Testis (tissue), 3 donors: ENCODE data around the gene PM20D1. TPM values are rescaled to one million over a fixed set of nuclear protein-coding genes. Genes with fewer than 3 reads are reported as not detected.
"Not testable (repeated sequence)": the region's sequence is repeated elsewhere in the genome, so short reads cannot be mapped to it uniquely, and the experiment has no call there.

Experiments
- DNase-seq: peaks from one replicate; pipeline ENCODE4 v3.0.0-alpha.2; 2019
- H3K27ac ChIP-seq, 2 donors: fragments of 200-600 bp; sonication (generic); one replicate each; pipeline ENCODE4 v1.5.1; 2019
- H3K27me3 ChIP-seq: fragments of 200-600 bp; sonication (generic); one replicate; pipeline ENCODE4 v1.5.1; 2019
- H3K36me3 ChIP-seq: fragments of 200-600 bp; sonication (generic); one replicate; pipeline ENCODE4 v1.5.1; 2017; ENCODE audit warnings: low read depth; ENCODE audit errors: missing control alignments
- H3K4me1 ChIP-seq: fragments of 200-600 bp; sonication (generic); one replicate; pipeline ENCODE4 v1.5.1; 2019
- H3K4me3 ChIP-seq, 2 donors: fragments of 200-600 bp; sonication (generic); one replicate each; pipeline ENCODE4 v1.5.1; 2017 to 2019
- H3K9me3 ChIP-seq: fragments of 200-600 bp; sonication (generic); one replicate; pipeline ENCODE4 v1.5.1; 2017
- POLR2A ChIP-seq: fragments of 450-650 bp; IDR thresholded peaks from one replicate; pipeline ENCODE4 v1.6.1; 2017; ENCODE audit warnings: antibody characterized with exemption, mild to moderate bottlenecking, moderate library complexity
- WGBS, 2 donors: methylation state at CpG; one replicate each; pipeline ENCODE4 v1.1.5; 2018; 5-methylcytosine and 5-hydroxymethylcytosine counted together
- intact Hi-C: fragments of 100-400 bp; cut with DNase I; formaldehyde crosslinking; loops from one replicate; pipeline ENCODE4 v1.15.1; 2023; ENCODE audit warnings: low total_unique reads
- polyA plus RNA-seq: library from polyadenylated mRNA; stranded (reverse); fragments of 350-450 nt; fragmentation: Illumina TruSeq; extraction: RNeasy Lipid Tissue Mini Kit (QIAGEN cat#74804); gene quantifications from one replicate; pipeline ENCODE4 v1.2.3, GENCODE V29; 2014; ENCODE audit warnings: low read depth, low replicate concordance; ENCODE audit not compliant: insufficient read depth
- total RNA-seq, 2 donors: library from RNA; depleted of rRNA; stranded (reverse); fragments of >200 nt; gene quantifications; one replicate each; pipeline ENCODE4 v1.2.3, GENCODE V29; 2016
- TF ChIP-seq, protein P1 (sequence below), 3 experiments: fragments of 450-650 bp in 2 of 3; fragments of 200-600 bp in 1 of 3; sonication (generic) in 1 of 3; IDR thresholded peaks; one replicate each; pipeline ENCODE4 v1.5.1; 2016 to 2019; ENCODE audit warnings: antibody characterized with exemption in 3 of 3, mild to moderate bottlenecking in 2 of 3, moderate library complexity in 1 of 3

Gene PM20D1
- total and polyA plus RNA-seq, 3 donors from 2014 or later = 0.71 to 1.7 (median 0.81) TPM

DNA sequence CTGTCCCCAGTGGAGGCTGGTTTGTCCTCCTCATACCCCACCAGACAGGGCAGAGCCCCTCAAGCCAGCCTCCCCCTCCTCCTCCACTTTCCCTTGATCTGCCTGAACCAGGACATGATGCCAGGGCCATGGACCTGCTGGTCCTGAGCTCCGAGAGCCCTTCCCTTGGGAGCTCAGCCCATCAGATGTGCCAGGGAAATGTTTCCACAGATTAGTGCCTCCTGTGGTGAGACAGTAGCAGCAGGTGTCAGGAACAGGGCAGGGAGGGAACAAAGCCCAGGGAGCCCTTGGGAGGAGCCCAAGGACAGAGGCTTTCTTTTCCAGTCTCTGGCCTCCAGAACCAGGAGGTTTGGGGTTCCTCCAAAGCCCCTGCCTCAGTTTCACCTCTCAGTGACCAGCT lies 22.3 kb downstream of the PM20D1 start:
- H3K36me3 ChIP-seq = no peaks in the 10 kb centered on the region
- intact Hi-C loops = no loop called here
- H3K27me3 ChIP-seq = no peaks in the 10 kb centered on the region
- DNase-seq = no peak
- WGBS, 2 donors = 43 to 86% methylated on average over 1 of the region's 1 CpG
- H3K9me3 ChIP-seq = no peaks in the 10 kb centered on the region
- peak overlapping the region in 1 of 2 donors; percentile 41 for H3K27ac ChIP-seq
- no peak overlapping the region for H3K4me3 ChIP-seq
- peaks cover 29% of the 10 kb centered on the region for H3K4me1 ChIP-seq
- TF ChIP-seq, protein P1, sequence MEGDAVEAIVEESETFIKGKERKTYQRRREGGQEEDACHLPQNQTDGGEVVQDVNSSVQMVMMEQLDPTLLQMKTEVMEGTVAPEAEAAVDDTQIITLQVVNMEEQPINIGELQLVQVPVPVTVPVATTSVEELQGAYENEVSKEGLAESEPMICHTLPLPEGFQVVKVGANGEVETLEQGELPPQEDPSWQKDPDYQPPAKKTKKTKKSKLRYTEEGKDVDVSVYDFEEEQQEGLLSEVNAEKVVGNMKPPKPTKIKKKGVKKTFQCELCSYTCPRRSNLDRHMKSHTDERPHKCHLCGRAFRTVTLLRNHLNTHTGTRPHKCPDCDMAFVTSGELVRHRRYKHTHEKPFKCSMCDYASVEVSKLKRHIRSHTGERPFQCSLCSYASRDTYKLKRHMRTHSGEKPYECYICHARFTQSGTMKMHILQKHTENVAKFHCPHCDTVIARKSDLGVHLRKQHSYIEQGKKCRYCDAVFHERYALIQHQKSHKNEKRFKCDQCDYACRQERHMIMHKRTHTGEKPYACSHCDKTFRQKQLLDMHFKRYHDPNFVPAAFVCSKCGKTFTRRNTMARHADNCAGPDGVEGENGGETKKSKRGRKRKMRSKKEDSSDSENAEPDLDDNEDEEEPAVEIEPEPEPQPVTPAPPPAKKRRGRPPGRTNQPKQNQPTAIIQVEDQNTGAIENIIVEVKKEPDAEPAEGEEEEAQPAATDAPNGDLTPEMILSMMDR (IDR thresholded peaks at IDR 0.05) = no peak
- TF ChIP-seq POLR2A = no peak

DNA sequence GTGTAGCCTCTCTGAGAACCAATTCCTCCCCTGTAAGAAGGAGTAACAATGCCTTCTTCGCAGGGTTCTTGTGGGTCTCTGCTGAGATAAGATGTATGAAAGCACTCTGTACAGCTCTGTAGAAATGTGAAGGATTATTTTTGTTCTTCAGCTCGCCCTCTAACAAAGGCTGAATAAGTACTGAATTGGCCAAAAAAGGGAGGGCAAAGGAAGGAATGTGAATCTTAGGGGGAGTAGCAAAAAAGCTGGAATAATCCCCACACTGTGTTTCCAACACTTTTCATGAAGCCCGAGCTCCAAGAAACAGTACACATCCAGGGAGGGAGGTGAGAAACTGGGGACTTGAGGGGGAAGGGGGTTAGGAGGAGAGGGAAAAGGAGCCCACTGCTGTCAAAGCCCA lies 22.9 kb downstream of the PM20D1 start:
- peaks cover 29% of the 10 kb centered on the region for H3K4me1 ChIP-seq
- no peak for TF ChIP-seq POLR2A
- TF ChIP-seq, protein P1 (IDR thresholded peaks at IDR 0.05) = no peak
- no peak overlapping the region for H3K4me3 ChIP-seq
- no peak for DNase-seq
- H3K27ac ChIP-seq = peak overlapping the region in 1 of 2 donors; percentile 21
- no peaks in the 10 kb centered on the region for H3K9me3 ChIP-seq
- WGBS, 2 donors = 23 to 35% methylated on average over 3 of the region's 3 CpGs
- H3K27me3 ChIP-seq = no peaks in the 10 kb centered on the region
- no peaks in the 10 kb centered on the region for H3K36me3 ChIP-seq
- intact Hi-C loops = no loop called here

DNA sequence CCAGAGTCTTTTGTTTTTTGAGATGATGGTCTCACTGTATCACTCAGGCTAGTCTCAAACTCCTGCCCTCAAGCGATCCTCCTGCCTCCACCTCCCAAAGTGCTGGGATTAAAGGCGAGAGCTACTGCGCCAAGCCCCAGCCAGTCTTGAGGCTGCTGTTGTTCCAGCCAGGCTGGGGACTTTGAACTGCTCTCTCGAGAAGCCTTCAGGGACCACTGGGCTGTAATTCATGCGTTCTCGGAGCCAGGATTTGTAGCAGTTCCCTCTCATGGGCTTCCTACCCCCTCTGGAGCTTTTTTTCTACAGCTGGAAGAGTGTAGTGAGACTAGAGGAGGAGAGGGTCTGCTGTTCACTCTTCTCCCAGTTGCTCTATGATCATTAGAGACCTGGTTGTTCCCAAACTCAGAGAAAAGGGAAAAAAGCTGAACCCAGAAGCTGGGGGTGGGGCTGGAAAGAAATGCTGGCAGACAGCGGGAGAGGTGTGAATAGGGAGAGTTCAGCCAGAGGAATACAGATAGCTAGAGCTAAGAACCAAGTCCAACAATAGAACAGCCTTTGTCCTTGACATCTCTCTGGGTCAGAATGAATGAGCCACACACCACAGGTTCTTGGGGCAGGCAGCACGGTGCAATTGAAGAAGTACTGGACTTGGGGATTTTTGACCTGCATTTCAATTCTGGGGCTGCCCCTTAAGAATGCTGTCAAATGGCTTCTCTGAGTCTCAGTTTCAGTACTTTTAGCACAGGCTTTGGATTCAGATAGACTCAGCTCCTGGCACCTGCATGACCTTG lies 23.7 kb downstream of the PM20D1 start:
- DNase-seq = no peak
- H3K4me1 ChIP-seq = peaks cover 29% of the 10 kb centered on the region
- no peaks in the 10 kb centered on the region for H3K36me3 ChIP-seq
- H3K9me3 ChIP-seq = no peaks in the 10 kb centered on the region
- TF ChIP-seq POLR2A = no peak
- H3K4me3 ChIP-seq = no peak overlapping the region
- intact Hi-C loops = no loop called here
- 32 to 49% methylated on average over 8 of the region's 8 CpGs for WGBS, 2 donors
- no peaks in the 10 kb centered on the region for H3K27me3 ChIP-seq
- H3K27ac ChIP-seq = peak overlapping the region in 1 of 2 donors; percentile 21

DNA sequence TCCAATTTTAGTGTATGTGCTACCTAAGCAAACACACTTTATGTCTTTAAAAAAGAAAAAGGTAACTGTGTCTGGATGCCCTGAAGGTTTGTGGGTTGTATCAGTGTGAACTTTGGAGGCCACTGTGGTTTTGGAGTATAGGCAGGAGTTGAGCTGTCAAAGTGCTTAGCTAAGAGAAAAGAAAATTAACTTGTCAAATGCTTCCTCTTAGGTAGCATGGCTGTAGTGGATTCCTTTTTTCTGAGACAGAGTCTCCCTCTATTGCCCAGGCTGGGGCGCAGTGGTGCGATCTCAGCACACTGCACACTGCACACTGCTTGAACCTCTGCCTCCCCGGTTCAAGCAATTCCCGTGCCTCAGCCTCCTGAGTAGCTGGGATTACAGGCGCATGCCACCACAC lies 25.8 kb downstream of the PM20D1 start:
- no peaks in the 10 kb centered on the region for H3K27me3 ChIP-seq
- no peak for TF ChIP-seq POLR2A
- TF ChIP-seq, protein P1 (IDR thresholded peaks at IDR 0.05) = no peak
- no peak overlapping the region for H3K4me3 ChIP-seq
- no peaks in the 10 kb centered on the region for H3K9me3 ChIP-seq
- peaks cover 29% of the 10 kb centered on the region for H3K4me1 ChIP-seq
- no peak for DNase-seq
- H3K27ac ChIP-seq = no peak overlapping the region
- intact Hi-C loops = no loop called here
- 92 to 97% methylated on average over 5 of the region's 5 CpGs for WGBS, 2 donors
- H3K36me3 ChIP-seq = no peaks in the 10 kb centered on the region

DNA sequence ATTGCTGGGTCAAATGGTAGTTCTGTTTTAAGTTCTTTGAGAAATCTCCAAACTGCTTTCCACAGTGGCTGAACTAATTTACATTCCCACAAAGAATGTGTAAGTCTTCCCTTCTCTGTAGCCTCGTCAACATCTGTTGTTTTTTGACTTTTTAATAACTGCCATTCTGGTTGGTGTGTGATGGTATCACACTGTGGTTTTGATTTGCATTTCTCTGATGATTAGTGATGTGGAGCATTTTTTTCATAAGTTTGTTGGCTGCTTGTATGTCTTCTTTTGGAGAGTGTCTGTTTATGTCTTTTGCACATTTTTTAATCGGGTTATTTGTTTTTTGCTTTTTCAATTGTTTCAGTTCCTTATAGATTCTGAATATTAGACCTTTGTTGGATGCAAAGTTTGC lies 26.7 kb downstream of the PM20D1 start:
- DNase-seq, H3K36me3 ChIP-seq, H3K9me3 ChIP-seq, H3K27me3 ChIP-seq, intact Hi-C loops, H3K27ac ChIP-seq, H3K4me3 ChIP-seq: not testable (repeated sequence)
- peaks cover 24% of the 10 kb centered on the region for H3K4me1 ChIP-seq
- WGBS, 2 donors = 88 to 97% methylated on average over 2 of the region's 2 CpGs

DNA sequence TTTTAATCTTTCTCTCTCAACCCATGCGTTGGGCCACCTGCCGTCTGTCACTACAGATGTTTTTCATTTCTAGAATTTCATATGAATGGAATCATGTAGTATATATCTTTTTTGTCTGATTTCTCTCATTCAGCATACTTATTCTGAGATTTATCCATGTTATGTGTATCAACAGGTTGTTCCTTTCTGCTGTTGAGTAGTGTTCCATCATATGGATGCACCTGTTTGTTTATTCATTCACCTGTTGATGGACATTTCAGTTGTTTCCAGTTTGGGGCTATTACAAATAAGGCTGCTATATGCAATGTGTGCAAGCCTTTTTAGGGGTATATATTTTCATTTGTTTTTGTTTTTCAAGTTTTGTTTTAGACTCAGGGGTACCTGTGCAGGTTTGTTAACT lies 27.5 kb downstream of the PM20D1 start:
- Histone ChIP-seq H3K9me3 (no peaks in the 10 kb centered on the region), H3K27me3 (no peaks in the 10 kb centered on the region), H3K4me3 (no peak overlapping the region), H3K27ac (no peak overlapping the region), H3K4me1 (peaks cover 18% of the 10 kb centered on the region), H3K36me3 (no peaks in the 10 kb centered on the region)
- intact Hi-C loops = no loop called here
- no peak for DNase-seq
- TF ChIP-seq, protein P1 (IDR thresholded peaks at IDR 0.05) = no peak
- no peak for TF ChIP-seq POLR2A
- 85 to 95% methylated on average over 2 of the region's 2 CpGs for WGBS, 2 donors
